HG03139 (cell line): ENCODE data around the gene GNAQ.

Experiments
- ATAC-seq: cut with Tn5 transposase; IDR thresholded peaks from one replicate; pipeline ENCODE4 v1.9.1; 2021; ENCODE audit not compliant: unreplicated experiment

GNAQ gene

DNA sequence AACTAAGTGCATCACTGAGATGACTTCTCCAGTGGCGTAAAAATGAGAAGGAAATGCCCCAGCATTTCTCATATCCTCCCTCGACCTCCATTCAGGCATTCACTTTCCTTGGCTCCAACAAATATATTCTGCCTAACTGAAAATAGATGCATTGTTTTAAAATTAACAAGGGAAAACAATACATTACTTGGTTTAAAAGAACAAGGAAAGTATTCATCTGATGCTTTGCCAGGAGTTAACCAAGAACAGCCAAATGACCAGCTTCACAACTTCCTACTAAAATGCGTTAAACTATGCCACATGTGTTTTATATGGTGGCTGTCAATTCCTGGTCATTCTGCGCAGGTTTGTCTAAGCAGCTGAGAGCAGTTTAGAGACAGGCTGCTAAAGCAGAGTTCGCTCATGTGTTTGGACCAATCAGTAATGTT lies 121.4 kb downstream of the GNAQ start:
- no peak for ATAC-seq

DNA sequence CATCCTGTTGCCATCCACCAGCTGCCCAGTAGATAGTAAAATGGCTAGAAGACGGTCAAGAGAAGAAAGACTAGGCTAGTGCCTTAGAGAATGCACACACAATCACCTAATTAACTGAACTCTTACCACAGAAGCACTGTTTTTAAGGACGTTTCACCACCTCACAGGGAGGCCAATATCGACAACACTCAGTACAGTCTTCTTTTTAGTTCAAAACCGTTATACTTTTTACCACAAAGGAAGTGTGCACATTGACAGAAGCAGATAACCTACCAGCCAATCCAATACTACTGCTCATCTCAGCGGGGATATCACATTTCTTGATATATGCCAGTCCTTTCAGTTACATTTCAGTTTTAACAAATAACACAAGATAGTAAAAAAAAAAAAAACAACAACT lies 122.3 kb downstream of the GNAQ start:
- ATAC-seq, result no peak

DNA sequence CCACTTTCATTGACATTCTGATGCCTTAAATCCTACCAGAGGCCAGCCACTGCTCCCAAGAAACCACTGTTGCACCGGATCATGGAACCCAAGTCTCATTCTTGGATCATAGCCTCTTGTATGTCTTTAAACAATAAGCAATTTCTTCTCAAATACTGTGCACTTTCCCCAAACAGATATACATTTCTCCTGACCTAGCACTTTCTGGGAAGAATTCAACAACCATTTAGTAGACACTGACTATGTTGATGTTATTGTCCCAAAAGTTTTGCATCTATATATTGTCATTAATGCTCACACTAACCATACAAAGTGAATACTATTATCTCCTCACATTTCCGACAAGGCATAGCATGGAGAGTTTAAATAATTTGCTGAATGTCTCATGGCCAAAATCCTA lies 123.3 kb downstream of the GNAQ start:
- no peak for ATAC-seq

DNA sequence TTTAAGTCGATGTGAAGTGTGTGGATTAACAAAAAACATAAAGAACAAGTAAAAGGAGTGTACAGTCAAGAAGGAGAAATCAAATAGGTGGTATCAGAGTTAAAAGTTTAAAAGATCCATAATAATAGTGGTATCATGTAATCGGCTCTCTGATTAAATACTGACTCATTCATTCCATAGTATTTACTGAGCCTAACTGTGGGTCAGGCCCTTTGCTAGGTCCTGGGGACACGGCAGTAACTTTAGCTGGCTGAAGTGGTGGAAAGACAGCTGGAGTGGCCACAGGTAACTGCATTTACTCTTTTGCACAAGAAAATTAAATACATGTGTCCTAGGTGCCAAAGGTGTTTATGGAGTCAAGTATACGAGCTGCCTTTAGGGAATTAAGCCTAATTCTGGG lies 124.0 kb downstream of the GNAQ start:
- no peak for ATAC-seq

DNA sequence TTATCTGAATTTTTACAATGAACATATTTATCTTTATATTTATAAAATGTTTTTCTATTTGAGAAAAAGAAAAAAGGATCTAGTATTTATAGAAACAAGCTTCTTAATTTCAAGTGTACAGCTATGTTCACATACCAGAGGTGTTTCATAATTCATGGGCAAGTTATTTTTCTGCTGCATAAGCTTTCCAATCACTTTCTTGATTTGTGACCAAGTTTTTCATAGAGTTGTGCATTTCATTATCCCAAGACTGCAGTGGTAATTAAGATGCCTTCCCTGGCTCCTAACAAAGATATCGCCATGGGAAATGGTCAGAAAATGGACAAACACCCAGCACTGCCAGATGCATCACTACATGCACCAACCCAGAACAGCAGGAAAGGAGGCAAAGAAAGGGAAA lies 124.6 kb downstream of the GNAQ start:
- ATAC-seq, result no peak

DNA sequence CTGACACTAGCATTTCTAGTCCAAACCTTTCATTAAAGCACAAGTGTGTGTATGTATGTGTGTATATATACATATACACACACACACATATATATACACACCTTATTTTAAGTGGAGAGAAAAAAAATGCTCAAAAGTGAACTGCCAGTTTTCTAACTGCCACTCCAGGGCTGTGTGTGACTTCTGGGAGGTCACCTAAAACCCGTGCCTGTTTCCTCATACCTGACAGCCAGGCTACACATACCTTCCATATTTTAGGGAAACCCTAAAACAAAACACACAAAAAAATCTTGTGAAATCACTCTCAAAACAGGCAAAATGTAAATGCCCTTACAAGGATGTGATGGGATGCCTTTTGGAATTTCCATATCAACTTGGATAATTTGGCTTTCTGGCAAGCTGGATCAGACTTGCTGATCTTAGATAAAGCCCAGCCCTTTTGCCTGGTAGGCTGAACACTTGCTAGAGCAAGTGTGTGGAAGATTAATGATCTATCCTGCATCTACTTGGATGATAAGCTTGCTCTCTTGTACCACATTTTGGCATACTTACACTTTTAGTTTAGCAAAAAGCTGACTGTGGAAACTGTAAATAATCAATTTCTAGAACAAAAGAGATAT lies 127.8 kb downstream of the GNAQ start:
- ATAC-seq, result no peak

DNA sequence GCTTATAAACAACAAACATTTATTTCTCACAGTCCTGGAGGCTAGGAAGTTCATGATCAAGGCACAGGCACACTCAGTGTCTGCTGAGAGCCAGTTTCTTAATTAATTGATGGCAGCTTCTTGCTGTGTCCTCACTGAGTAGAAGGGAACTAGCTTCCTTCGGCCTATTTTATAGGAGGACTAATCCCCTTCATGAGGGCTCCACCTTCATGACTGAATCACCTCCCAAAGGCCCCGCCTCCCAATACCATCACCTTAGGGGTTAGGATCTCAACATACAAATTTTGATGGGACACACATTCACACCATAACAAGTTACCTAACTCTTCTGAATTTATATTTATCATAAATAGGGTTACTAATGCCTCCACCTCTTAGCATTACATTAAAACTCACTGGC lies 129.8 kb downstream of the GNAQ start:
- no peak for ATAC-seq

DNA sequence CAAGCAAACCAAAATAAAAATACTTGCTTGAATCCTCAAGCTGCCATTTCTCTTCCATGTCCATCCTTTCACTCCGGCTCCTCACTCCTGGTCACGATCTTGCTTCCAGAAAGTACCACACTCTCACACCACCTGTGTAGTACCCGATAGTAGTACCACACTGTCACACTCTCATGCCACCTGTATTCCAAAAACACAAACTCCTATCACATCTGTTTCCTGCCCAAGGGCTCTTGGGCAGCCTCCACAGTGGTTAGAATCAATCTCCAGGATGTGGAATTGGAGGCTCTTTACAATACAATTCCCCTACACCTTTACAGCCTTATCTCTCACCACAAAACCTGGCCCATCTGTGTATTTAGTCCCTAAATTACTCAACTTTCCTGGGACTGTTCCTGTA lies 130.6 kb downstream of the GNAQ start:
- ATAC-seq, result no peak

DNA sequence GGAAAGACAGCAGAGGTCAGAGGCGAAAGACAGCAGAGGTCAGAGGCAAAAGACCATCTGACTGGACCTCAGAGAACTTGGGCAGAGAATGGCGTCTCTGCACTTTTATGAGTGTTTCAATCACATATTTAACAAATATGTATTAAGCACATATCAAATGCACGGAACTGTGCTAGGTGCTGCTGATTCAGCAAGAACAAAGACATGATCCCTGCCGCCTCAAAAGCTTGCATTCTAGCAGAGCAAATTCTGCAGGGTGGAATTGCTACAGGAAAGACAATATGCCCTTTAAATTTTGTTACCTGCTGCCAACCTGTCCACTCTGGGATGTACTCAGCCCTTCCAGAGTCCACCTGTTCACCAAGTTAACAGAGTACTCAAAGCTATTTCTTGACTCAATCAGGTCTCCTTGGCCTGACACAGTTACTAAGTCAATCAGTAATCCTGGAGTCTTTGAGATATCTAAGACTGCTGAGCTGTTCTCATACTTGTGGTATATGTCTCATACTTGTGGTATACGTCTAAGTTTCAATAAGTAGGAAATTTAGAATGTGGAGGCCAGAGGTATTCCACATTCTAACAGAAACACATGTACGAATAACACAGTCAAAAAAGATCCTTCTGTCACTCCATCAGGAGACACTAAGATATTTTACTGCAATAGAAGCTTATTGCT lies 131.8 kb downstream of the GNAQ start:
- no peak for ATAC-seq

DNA sequence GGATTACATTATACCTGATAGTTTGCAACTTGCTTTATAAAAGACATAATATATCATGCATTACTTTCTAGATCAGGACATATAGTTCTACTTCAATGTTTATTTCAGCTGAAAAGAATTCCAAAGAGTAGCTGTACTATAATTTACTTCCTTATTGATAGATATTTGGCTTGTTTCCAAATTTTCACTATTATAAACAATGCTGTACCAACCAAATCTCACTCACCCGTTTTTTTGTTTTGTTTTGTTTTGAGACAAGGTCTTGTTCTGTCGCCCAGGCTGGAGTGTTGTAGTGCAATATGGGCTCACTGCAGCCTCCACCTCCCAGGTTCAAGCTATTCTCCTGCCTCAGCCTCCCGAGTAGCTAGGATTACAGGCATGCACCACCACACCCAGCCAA lies 132.7 kb downstream of the GNAQ start:
- no peak for ATAC-seq

DNA sequence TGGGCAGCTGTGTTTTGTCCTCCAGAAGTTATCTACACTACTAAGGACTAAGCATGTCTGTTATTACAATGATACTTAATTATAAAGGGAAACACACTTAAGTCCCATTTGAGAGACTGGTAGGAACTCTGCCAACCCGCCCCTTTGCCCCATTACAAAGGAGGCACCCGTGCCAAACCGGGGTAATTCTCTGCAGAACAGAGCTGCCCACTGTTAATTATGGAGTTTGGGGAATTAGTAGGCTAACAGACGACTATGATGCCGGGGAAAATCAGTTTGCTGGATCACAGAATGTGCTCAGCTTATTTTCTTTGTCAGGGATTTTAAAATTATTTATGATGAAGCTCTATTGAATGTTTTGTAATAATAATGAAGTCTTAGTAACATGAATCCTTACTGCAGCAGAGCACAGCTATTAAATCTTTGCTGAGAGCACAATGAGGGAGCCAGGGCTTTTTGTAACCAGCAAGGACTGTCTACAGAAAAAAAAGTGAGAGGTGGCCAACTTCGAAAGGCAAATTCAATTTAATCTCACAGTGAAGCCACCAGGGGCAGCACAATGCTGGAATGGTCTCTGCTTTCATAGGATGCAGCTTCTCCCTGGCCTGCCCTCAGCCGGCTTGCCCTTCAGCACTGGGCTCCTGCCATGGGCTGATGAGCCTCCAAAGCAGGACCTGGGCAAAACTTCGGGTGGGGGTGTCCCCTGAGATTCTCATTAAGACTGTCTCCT lies 134.5 kb downstream of the GNAQ start:
- no peak for ATAC-seq

DNA sequence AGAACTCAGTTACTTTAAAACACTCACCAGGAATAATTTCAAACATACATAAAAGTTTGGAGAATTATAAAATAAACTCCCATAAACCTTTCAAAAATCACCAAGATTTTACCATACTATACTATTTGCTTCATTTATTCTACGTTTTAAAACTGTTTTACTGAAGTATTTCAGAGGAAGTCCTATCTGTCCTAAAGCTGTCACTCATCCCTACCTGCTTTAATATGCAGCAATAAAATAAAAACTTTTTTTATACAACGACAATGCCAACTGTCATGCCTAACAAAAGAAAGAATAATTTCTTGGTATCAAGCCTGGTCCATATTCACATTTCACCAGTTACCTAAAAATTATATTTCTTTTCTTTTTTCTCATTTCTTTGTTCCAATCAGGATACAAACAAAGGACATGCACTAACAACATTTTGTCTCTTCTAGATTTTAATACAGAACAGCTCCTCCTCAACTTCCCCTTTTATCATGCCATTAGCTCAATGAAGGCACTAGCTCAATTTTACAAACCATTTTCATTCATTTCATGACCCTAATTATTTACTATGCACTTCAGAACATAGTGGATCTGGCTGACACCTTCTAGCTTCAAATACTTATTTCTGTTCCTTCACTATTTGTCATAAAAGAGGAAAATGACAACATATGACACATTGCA lies 135.2 kb downstream of the GNAQ start:
- ATAC-seq, result no peak

DNA sequence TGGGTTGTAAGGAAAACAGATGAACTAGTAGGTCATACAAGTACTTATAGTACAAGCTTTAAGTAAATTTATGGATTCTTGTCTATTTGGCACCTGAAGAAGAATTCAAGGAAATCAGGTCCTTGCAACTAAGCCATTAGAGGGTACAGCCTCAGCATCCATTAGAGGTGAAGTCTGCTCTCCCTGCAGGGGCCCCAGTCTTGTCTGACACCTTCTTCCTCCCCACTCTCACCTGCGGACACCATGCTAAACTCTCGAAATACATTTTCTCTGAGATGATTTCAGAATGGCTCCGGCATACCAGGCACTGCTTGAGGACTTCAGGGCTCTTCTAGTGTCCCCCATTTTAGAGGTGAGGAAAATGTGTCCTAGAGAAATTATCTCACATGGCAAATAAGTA lies 137.9 kb downstream of the GNAQ start:
- no peak for ATAC-seq

DNA sequence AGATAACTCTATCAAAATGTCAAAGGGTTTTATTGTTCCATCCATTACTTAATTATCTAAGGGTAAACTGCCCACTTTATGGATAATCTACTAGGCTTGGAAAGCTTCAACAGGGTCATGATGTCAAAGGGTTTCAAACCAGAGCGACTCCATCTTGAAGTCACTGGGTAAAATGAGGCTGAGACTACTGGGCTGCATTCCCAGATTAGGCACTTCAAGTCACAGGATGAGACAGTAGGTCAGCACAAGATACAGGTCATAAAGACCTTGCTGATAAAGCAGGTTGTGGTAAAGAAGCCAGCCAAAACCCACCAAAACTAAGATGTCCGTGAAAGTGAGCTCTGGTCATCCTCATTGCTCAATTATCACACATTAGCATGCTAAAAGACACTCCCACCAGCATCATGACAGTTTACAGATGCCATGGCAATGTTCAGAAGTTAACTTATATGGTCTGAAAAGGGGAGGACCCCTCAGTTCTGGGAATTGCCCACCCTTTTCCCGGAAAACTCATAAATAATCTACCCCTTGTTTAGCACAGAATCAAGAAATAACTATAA lies 138.6 kb downstream of the GNAQ start:
- no peak for ATAC-seq

DNA sequence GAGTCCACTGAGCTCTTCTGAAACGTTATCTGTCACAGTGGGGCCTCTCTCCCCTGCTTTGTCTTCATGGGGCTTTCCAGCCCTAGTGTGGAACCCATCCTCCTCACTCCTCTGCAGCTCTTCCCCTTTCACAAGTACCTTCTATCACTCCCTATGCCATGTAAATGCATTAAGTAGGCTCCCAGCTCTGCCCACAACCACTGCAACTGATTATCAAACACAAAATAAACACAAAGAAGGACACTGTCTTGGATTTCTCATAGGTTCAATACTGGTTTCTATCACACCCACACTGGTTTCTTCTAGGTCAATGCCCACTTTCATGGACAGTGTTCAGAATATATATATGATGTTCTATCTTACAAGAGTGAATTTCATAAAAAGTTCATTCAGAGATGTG lies 139.4 kb downstream of the GNAQ start:
- ATAC-seq, result no peak

DNA sequence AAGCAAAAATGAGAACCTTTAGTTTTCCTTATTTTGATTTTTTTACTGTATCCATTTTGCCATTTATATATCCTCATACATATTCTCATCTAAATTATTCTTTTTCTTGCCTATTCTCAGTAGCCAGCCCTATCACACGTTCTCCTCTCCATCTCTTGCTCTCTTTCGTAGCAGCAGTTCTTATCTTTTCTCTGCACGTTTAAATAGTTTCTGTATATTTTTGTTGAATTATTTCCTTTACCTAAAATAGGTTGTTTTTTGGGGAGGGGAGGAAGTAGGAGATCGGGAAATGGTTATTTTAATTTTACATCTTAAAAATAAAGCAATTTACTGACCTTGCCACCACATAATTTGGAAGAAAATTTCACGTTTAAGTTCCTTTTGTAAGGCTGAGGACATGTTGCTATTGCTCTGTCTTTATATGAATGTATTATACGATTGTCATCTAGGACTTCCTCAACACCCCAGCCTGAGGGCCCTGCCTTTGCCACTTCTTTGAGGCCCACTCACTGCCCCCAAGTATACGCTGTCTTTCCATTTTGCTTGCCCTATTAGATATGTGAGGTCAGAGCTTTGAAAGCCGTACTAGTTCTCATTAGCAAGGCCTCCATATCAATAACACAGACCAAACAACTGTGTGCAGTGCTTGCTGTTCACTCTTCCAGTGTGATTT lies 140.3 kb downstream of the GNAQ start:
- no peak for ATAC-seq

DNA sequence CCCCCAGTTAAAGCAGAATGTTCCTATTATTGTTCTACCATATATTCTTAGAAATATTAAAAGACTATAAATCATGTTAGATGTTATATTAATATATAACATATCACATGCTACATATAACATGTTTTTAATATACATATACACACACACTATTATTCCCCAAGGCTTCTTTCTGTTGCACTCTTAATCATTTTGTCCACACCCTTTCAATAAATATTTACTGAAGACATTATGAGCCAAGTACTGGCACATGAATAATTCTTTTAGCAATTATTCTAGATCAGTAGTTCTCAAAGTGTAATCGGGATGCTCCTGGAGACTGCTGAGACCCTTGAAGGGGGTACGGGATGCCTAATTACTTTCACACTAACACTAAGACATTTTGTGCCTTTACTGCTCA lies 143.9 kb downstream of the GNAQ start:
- no peak for ATAC-seq

DNA sequence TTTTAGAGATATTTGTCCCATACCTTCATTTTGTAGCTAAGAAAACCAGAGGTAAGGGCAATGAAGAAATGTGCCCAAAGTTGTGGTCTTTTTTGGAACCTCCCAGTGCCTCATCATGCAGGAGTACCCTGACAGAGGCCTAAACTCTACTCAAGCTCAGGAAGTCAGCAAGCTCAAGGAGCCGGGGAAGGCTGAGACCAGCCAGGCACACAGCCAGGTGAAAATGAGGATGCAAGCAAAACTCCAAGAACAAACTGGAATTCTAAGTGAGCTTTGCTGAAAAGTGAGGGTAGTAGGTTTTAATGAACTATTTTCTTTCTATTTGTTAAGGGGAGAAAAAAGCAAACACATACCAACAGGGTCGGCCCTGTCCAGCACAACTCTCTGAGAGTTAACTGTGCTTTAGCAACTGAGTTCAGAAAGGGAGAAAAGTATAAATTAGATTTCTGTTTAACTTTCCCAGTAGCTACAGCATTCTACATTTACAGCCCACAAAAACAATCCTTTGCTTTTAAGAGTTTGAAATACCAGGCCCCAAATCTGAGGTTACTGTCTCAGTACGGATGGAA lies 146.4 kb downstream of the GNAQ start:
- ATAC-seq, result no peak

DNA sequence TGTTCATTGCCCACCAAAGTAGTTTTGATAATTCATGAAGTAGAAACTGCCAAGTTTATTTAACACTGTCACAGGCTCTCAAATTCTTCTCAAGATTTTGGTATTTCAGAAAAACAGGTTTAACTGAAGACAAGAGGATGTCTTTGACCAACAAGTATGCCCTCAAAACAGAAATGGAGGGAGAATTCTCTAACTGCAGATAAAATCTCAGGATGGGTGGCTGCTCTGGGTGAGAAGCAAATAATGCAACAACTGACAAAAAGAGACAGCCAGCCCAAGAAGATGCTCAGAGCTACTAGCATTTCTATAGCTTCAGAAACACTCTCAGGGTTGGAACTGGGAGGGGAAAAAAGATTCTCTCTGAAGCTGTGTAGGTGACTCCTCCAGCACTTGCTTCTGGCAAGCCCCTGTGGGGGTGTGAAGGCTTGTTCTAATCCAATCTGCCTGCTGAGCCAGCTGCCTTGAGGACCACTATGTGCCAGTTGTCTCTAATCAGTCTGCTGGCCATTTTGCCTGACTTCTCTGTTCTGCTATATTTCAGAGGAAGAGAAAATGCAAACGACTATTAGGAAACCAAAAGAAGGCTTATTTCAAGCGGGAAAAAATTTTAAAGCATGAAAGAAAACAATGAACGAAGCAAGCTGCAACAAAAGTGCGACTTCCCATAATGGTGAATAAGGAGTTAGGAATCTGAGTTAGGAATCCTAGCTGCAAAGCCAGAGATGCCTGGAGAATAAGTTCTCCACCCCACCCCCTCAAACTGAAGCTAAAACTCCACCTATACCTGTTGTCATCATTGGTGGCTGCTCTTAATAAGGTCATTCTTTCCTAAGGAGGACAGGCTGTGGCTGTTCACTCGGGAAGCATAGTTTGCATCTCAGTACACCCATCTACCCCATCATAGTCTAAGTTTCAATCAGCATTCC lies 147.5 kb downstream of the GNAQ start:
- ATAC-seq, result no peak

DNA sequence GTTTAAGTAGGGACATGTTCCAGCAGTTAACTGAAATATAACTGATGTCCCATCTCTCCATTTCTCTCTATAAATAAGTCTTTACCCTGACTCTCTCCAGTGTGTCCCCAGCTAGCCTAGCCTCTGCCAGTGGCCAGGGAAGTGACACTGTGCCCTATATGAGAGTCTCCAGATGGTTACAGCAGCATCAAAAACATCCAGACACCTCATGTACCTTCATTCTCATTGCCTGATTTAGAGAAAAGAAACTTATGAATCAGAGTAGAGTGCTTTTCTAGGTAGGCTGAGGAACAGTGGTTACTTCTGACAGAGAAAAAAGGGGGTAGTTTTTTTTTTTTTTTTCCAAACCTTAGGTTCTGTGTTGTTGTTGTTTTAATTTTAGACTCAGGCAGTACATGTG lies 148.5 kb downstream of the GNAQ start:
- no peak for ATAC-seq
